Epithelial cell of prostate (primary cell): Measurements from ENCODE around the gene TMEM25.
"Not testable (repeated sequence)": the region's sequence is repeated elsewhere in the genome, so short reads cannot be mapped to it uniquely, and the experiment has no call there.

Experiments used
- DNase-seq: peaks from one replicate; pipeline ENCODE4 v3.0.0-alpha.2; 2011; ENCODE audit warnings: low read depth, low spot score
- H3K27ac ChIP-seq: fragments of 450-650 bp; 2 replicates; pipeline ENCODE4 v1.5.1; 2017; ENCODE audit warnings: mild to moderate bottlenecking

The TMEM25 gene

GRCh38 chr11:118530683-118531596 lies at the start of gene TMEM25:
TMEM25 (plus strand) TSS chr11:118531192; CDS start chr11:118531802, 610 bp downstream.
- DNase-seq: no peak

GRCh38 chr11:118481238-118481637 lies 49.8 kb upstream of the TMEM25 start:
- not testable (repeated sequence) for DNase-seq, H3K27ac ChIP-seq

More at GRCh38 chr11:118530683-118531596, at the start of gene TMEM25:
- H3K27ac ChIP-seq: no peak within 1 kb of the TSS

GRCh38 chr11:118484405-118484804 lies 46.6 kb upstream of the TMEM25 start:
- no peak for DNase-seq
- H3K27ac ChIP-seq: no peak overlapping the region

DNA sequence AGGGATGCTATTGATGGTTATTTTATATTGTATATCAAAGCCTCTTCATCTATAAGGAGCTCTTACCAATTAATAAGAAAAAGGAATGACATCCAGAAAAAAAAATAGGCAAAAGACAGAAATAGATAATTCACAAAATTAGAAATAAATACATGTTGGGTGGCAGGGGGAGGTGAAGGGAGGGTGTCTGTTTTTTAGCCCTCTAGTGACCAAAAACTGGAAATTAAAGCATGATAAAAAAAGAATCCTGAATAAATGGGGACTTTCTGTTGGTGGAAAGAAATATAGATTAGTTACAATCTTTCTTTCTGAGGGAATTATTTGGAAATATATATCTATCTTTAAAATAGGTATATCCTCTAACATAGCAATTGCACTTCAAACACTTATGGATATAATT lies 45.7 kb upstream of the TMEM25 start:
- no peak for DNase-seq
- H3K27ac ChIP-seq: no peak overlapping the region

GRCh38 chr11:118488480-118489109 lies 42.4 kb upstream of the TMEM25 start:
- no peak overlapping the region for H3K27ac ChIP-seq
- peak; percentile 16 for DNase-seq

DNA sequence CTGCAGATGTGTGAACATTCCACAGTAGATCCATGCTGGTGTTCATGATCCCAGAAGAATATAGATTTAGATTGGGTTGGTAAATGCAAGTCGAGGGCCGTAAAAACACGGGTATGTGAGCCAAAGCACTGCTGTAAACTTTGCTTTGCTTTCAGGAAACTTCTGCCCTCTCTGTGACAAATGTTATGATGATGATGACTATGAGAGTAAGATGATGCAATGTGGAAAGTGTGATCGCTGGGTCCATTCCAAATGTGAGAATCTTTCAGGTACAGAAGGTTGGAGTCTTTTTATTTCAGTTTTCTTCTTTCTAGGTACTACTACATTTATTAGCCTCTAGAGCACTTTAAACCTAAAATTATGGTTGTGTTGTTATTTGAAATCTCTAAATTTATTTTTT lies 40.0 kb upstream of the TMEM25 start:
- no peak overlapping the region for H3K27ac ChIP-seq
- DNase-seq: no peak

DNA sequence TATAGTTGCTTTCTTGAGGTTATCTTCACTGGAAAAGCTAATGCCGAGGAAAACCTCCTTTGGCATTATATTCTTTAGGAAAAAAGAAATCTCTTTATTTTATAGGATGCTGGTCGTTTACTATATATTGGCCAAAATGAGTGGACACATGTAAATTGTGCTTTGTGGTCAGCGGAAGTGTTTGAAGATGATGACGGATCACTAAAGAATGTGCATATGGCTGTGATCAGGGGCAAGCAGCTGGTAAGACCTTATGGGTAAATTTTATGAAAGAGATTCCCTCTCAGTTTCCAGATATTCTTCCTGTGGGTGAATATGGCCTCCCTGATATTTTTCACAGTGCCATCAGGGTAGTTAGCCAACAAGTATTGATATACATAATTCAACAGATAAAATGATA lies 33.2 kb upstream of the TMEM25 start:
- H3K27ac ChIP-seq: no peak overlapping the region
- DNase-seq: no peak

DNA sequence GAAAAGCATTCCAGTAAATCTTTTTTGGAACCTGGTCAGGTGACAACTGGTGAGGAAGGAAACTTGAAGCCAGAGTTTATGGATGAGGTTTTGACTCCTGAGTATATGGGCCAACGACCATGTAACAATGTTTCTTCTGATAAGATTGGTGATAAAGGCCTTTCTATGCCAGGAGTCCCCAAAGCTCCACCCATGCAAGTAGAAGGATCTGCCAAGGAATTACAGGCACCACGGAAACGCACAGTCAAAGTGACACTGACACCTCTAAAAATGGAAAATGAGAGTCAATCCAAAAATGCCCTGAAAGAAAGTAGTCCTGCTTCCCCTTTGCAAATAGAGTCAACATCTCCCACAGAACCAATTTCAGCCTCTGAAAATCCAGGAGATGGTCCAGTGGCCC lies 27.8 kb upstream of the TMEM25 start:
- no peak for DNase-seq
- no peak overlapping the region for H3K27ac ChIP-seq

GRCh38 chr11:118511601-118512000 lies 19.4 kb upstream of the TMEM25 start:
- no peak overlapping the region for H3K27ac ChIP-seq
- no peak for DNase-seq

GRCh38 chr11:118514103-118514502 lies 16.9 kb upstream of the TMEM25 start:
- H3K27ac ChIP-seq: no peak overlapping the region
- DNase-seq: no peak

DNA sequence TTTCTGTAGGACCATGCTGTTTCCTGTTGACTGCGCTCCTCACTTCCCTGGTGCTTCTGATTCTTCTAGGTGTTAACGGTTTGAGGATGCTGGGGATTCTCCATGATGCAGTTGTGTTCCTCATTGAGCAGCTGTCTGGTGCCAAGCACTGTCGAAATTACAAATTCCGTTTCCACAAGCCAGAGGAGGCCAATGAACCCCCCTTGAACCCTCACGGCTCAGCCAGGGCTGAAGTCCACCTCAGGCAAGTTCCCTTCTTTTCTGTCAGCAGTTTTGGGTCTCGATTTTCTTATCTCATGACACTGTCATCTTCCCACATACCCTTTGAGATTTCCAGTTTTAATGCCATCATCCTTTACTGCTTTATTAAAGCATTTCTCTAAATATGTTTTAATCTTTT lies 11.4 kb upstream of the TMEM25 start:
- no peak for DNase-seq
- H3K27ac ChIP-seq: no peak overlapping the region

- no peak overlapping the region for H3K27ac ChIP-seq
- no peak for DNase-seq
Measured at GRCh38 chr11:118521892-118522311, 9.1 kb upstream of the TMEM25 start.

GRCh38 chr11:118522571-118523072 lies 8.4 kb upstream of the TMEM25 start:
- H3K27ac ChIP-seq: no peak overlapping the region
- DNase-seq: no peak

- no peak for DNase-seq
- H3K27ac ChIP-seq: no peak overlapping the region
Measured at GRCh38 chr11:118524356-118524755, 6.6 kb upstream of the TMEM25 start.

DNA sequence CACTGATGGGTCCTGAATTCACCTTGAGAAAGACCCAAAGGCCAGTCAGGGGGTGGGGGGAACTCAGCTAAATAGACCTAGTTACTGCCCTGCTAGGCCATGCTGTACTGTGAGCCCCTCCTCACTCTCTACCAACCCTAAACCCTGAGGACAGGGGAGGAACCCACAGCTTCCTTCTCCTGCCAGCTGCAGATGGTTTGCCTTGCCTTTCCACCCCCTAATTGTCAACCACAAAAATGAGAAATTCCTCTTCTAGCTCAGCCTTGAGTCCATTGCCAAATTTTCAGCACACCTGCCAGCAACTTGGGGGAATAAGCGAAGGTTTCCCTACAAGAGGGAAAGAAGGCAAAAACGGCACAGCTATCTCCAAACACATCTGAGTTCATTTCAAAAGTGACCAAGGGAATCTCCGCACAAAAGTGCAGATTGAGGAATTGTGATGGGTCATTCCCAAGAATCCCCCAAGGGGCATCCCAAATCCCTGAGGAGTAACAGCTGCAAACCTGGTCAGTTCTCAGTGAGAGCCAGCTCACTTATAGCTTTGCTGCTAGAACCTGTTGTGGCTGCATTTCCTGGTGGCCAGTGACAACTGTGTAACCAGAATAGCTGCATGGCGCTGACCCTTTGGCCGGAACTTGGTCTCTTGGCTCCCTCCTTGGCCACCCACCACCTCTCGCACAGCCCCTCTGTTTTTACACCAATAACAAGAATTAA lies 6.1 kb upstream of the TMEM25 start:
- no peak overlapping the region for H3K27ac ChIP-seq
- DNase-seq: no peak

- no peak for DNase-seq
Measured at GRCh38 chr11:118526688-118527087, 4.3 kb upstream of the TMEM25 start.

GRCh38 chr11:118527109-118527508 lies 3.9 kb upstream of the TMEM25 start, which contains the start of gene TTC36:
TTC36 (plus strand) TSS chr11:118527474; CDS start chr11:118527495, 21 bp downstream.
- DNase-seq: no peak
- no peak within 1 kb of the TSS for H3K27ac ChIP-seq

More at GRCh38 chr11:118526688-118527087, 4.3 kb upstream of the TMEM25 start:
- no peak overlapping the region for H3K27ac ChIP-seq

DNA sequence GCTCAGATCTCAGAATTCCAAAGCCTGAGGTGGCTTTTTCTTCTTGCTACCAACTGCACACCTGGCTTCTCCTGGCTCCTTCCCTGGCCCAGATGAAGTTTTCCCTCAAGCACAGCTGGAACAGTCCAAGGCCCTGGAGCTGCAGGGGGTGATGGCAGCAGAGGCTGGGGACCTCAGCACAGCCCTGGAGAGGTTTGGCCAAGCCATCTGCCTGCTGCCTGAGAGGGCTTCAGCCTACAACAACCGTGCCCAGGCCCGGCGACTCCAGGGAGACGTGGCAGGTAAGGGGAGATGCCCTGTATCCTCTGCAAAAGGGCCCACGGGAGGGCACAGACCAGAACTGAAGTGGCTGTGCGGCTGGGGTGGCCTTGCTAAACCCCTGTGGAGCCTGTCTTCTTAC lies 2.5 kb upstream of the TMEM25 start:
- no peak overlapping the region for H3K27ac ChIP-seq
- DNase-seq: no peak

- DNase-seq: no peak
- no peak overlapping the region for H3K27ac ChIP-seq
Measured at GRCh38 chr11:118529584-118530175, 1.3 kb upstream of the TMEM25 start.

DNA sequence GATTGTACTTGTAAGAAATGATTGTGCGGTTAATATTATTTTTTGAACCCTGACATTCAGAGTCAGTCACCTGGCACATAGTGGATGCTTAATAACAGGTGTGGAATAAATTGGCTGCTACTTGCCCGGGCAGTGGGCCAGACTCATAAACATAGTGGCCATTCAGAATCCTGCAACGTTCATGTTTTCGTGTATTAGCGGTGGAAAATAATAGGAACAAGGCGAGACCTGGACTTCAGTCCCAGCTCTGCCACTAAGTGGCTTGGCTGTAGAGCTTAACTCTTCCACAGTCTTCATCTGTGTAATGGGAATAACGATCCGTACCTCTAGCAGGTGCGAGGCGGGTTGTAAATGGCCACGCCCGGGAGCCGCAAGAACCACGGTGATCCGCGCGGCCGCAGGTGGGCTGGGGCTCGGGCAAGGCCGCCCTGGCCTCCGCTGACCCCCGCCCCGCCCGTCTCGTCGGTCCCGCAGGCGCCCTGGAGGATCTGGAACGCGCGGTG lies 761 bp upstream of the TMEM25 start:
- no peak for DNase-seq
- H3K27ac ChIP-seq: no peak overlapping the region
